ENCODE results near the gene EMC10.

EMC10 gene

GRCh38 chr19:50507376-50507775 is 31.1 kb downstream of the EMC10 start:
- H3K4me3 ChIP-seq (ENCODE audit: low read depth, low read length), result no peak overlapping the region
- TF ChIP-seq, protein P1, sequence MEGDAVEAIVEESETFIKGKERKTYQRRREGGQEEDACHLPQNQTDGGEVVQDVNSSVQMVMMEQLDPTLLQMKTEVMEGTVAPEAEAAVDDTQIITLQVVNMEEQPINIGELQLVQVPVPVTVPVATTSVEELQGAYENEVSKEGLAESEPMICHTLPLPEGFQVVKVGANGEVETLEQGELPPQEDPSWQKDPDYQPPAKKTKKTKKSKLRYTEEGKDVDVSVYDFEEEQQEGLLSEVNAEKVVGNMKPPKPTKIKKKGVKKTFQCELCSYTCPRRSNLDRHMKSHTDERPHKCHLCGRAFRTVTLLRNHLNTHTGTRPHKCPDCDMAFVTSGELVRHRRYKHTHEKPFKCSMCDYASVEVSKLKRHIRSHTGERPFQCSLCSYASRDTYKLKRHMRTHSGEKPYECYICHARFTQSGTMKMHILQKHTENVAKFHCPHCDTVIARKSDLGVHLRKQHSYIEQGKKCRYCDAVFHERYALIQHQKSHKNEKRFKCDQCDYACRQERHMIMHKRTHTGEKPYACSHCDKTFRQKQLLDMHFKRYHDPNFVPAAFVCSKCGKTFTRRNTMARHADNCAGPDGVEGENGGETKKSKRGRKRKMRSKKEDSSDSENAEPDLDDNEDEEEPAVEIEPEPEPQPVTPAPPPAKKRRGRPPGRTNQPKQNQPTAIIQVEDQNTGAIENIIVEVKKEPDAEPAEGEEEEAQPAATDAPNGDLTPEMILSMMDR (IDR thresholded peaks at IDR 0.05; ENCODE audit: low read depth, low read length, missing control alignments), result no peak
- DNase-seq (ENCODE audit: low read depth), result no peak
- in situ Hi-C loops (cut with HindIII; ENCODE audit: low sequenced_read_pairs), result no loop called here

DNA sequence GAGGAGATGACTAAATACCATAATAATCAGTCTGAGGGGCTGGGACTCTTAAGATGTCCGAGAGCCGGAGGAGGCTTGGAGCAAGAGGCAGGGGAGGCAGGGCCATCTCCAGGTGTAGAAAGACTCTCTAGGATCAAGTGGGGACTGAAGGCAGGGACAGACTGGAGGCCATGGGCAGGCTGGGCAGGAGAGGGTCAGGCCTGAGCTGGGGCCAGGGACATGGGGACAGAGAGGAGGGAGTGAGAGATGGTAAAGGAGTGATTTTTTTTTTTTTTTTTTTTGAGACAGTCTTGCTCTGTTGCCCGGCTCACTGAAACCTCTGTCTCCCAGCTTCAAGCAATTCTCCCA is 32.5 kb downstream of the EMC10 start:
- H3K4me3 ChIP-seq (ENCODE audit: low read depth, low read length), result no peak overlapping the region
- in situ Hi-C loops (cut with HindIII; ENCODE audit: low sequenced_read_pairs), result no loop called here
- TF ChIP-seq, protein P1 (IDR thresholded peaks at IDR 0.05; ENCODE audit: low read depth, low read length, missing control alignments), result no peak
- DNase-seq (ENCODE audit: low read depth), result no peak

DNA sequence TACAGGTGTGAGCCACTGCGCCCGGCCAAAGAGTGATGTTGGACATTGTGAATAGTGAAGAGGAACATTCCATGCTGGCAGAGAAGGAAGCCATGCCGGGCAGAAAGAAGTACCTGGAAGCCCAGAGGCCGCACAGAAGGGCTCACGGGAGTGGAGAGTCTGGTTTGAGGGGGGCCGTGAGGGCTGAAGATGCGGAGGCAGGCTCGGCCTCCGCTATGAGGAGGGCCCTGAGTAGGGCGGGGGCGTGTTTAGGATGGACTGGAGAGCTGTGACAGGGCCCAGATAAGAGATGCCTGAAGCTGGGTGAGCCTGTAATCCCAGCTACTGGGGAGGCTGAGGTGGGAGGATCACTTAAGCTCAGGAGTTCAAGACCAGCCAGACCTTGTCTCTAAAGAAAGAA is 33.1 kb downstream of the EMC10 start:
- in situ Hi-C loops (cut with HindIII; ENCODE audit: low sequenced_read_pairs), result no loop called here
- TF ChIP-seq, protein P1 (IDR thresholded peaks at IDR 0.05; ENCODE audit: low read depth, low read length, missing control alignments), result no peak
- H3K4me3 ChIP-seq (ENCODE audit: low read depth, low read length), result no peak overlapping the region
- no peak for DNase-seq (ENCODE audit: low read depth)

GRCh38 chr19:50510121-50510670 is 33.9 kb downstream of the EMC10 start:
- DNase-seq (ENCODE audit: low read depth), result no peak
- peak overlapping the region; percentile 80 for H3K4me3 ChIP-seq (ENCODE audit: low read depth, low read length)
- in situ Hi-C loops (cut with HindIII; ENCODE audit: low sequenced_read_pairs), result no loop called here
- TF ChIP-seq, protein P1 (IDR thresholded peaks at IDR 0.05; ENCODE audit: low read depth, low read length, missing control alignments), result no peak

DNA sequence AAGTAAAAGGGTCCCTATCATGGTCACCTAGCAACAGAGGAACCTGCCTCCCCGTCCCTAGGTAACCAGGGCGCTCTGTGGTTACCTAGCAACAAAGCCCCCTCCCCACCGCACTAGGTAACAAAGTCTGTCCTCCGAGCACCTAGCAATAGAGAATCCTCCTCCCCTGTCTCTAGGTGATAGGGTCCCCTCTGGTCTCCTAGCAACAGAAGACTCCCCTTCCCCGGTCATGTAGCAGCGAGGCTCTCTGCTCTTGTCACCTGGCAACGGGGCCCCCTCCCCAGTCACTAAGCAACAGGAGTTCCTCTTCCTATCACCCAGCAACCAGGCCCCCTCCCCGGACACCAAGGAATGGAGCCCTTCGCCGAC is 34.4 kb downstream of the EMC10 start:
- no peak for DNase-seq (ENCODE audit: low read depth)
- in situ Hi-C loops (cut with HindIII; ENCODE audit: low sequenced_read_pairs), result no loop called here
- TF ChIP-seq, protein P1 (IDR thresholded peaks at IDR 0.05; ENCODE audit: low read depth, low read length, missing control alignments), result no peak
- peak overlapping the region; percentile 80 for H3K4me3 ChIP-seq (ENCODE audit: low read depth, low read length)

- in situ Hi-C loops (cut with HindIII; ENCODE audit: low sequenced_read_pairs), result no loop called here
- TF ChIP-seq, protein P1 (IDR thresholded peaks at IDR 0.05; ENCODE audit: low read depth, low read length, missing control alignments), result no peak
- peak within 1 kb of the TSS; percentile 80 for H3K4me3 ChIP-seq (ENCODE audit: low read depth, low read length)
- DNase-seq (ENCODE audit: low read depth), result peak; percentile 98
Observed at GRCh38 chr19:50511069-50511822, 34.9 kb downstream of the EMC10 start, which contains the start of gene JOSD2. Gene JOSD2, minus strand, starts transcription at chr19:50511191. Its CDS starts 760 bp downstream, at chr19:50510431.
